Heart right ventricle (tissue), 16 donors: Measurements from ENCODE around the gene MAPT. TPM values are rescaled to one million over a fixed set of nuclear protein-coding genes. Genes with fewer than 3 reads are reported as not detected.

ENCODE experiments used
- ATAC-seq, 8 donors: fragments of 200-7000 bp; cut with Tn5 transposase; one replicate each; pipeline ENCODE4 v1.9.1; 2020; ENCODE audit warnings: mild to moderate bottlenecking in 8 of 8, moderate library complexity in 8 of 8, moderate number of reproducible peaks in 1 of 8
- DNase-seq, 2 donors: peaks; one replicate each; pipeline ENCODE4 v3.0.0-alpha.2; 2020
- H3K27ac ChIP-seq, 10 donors: fragments of 200-600 bp; sonication (generic) in 2 of 10; one replicate each; pipeline versions ENCODE4 v1.5.0 to v1.8.0; 2020 to 2022; ENCODE audit warnings: mild to moderate bottlenecking in 3 of 10
- H3K27me3 ChIP-seq, 7 donors: fragments of 200-600 bp; one replicate each; pipeline ENCODE4 v1.8.0; 2021 to 2022; ENCODE audit warnings: mild to moderate bottlenecking in 2 of 7
- H3K36me3 ChIP-seq, 9 donors: fragments of 200-600 bp; sonication (generic) in 1 of 9; one replicate each; pipeline versions ENCODE4 v1.5.0 to v1.8.0; 2020 to 2022; ENCODE audit warnings: mild to moderate bottlenecking in 2 of 9
- H3K4me1 ChIP-seq, 9 donors: fragments of 200-600 bp; sonication (generic) in 1 of 9; one replicate each; pipeline versions ENCODE4 v1.5.0 to v1.8.0; 2020 to 2022; ENCODE audit warnings: mild to moderate bottlenecking in 4 of 9
- H3K4me3 ChIP-seq, 10 donors: fragments of 200-600 bp; sonication (generic) in 2 of 10; one replicate each; pipeline versions ENCODE4 v1.5.0 to v1.8.0; 2020 to 2022; ENCODE audit warnings: mild to moderate bottlenecking in 7 of 10, moderate library complexity in 2 of 10
- H3K9me3 ChIP-seq, 11 donors: fragments of 200-600 bp in 10 of 11; sonication (generic) in 2 of 11; one replicate each; pipeline versions ENCODE4 v1.5.0 to v1.8.0; 2013 to 2022; ENCODE audit warnings: mild to moderate bottlenecking in 2 of 11, control low read depth in 1 of 11, moderate library complexity in 1 of 11
- WGBS, 2 donors: extraction: QIAGEN DNeasy Blood & Tissue Kit; methylation state at CpG; one replicate each; pipeline ENCODE4 v1.1.7; 2013; ENCODE audit warnings: inconsistent platforms in 1 of 2; 5-methylcytosine and 5-hydroxymethylcytosine counted together
- intact Hi-C, 10 donors: fragments of 100-400 bp; cut with DNase I; formaldehyde crosslinking; loops; one replicate each; pipeline versions ENCODE4 v1.11.1 to v1.14.2; 2022
- polyA plus RNA-seq, 2 donors: library from polyadenylated mRNA; stranded (reverse); fragments of 200-250 nt; gene quantifications; one replicate each; pipeline ENCODE4 v1.2.3, GENCODE V29; 2013
- total RNA-seq, 10 donors: library from RNA; stranded (reverse); fragmentation: NEBNext Ultra II Directional in 3 of 10; extraction: Animal tissue kit (Norgen Biotek cat#: 25700) in 3 of 10; gene quantifications; one replicate each; pipeline versions ENCODE4 v1.2.1 to v1.2.4, GENCODE V29; 2021 to 2023
- TF ChIP-seq, protein P1 (sequence below), 9 donors: fragments of 200-600 bp; sonication (generic) in 2 of 9; IDR thresholded peaks; one replicate each; pipeline versions ENCODE4 v1.5.0 to v1.8.0; 2021 to 2022; ENCODE audit warnings: antibody characterized with exemption in 9 of 9, mild to moderate bottlenecking in 5 of 9, moderate library complexity in 1 of 9
- donor health status: Arrhythmogenic right ventricular cardiomyopathy.
- donor health status: ischemic (EF 13 %, LVEDD 7.1; RV severe dilation, severe dysfunction).
- donor health status: healthy with polysubstance abuse.
- donor health status: DM: no; HTN: yes; CAD: no.
- donor health status: DM: no; HTN: no; CAD: no.
- donor health status: ischemic (EF 25% LVEDD 6.9; RV normal size, moderate dysfunction).
- donor health status: ischemic (EF 25% LVEDD 5.7; RV mildly dilated, moderate dysfunction).
- donor health status: healthy.
- donor health status: DM: yes; HTN: yes; CAD: no.
- donor health status: Ischemic cardiomyopathy.
- donor health status: ischemic (EF 35%, LVEDD 5.7; RV mildly dilated, moderate dysfunction).
- donor health status: nonischemic (EF 11% LVEDD 7.7; RV severe dilation, severe dysfunction).
- donor health status: DM: yes; HTN: yes; CAD: no.
- donor health status: PGD.
- donor health status: ischemic (EF 29% LVEDD 5.4; RV normal size, mild dysfunction).
- donor health status: nonischemic (EF 23%, LVEDD 6.1; RV moderate dilation, normal function).

The MAPT gene
- total and polyA plus RNA-seq, 12 donors, result 0.90 to 63.3 (median 32.5) TPM

DNA sequence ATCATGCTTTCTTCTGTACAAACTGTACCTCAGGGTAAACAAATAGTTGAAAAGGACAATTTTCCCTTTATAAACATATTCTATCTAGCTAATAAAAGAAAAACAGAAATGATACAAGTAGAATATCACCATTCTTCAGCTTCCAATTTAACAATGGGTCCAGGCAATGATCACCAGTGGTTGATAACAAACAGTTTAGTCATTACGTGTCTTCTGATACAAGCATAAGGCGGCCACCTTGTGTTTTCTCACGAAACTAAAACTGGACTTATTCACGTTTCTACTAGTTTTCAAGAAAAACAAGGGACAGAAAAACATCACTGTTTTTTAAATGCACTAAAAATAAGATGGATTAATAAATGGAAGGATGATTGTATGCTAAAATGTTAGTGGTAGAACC lies 163.0 kb downstream of the MAPT start:
- Histone ChIP-seq H3K27ac (no peak overlapping the region), H3K9me3 (no peaks in the 10 kb centered on the region), H3K36me3 (peaks cover 0 to 73% (median 0%) of the 10 kb centered on the region in 9 donors), H3K4me1 (peaks cover 0 to 28% (median 7%) of the 10 kb centered on the region in 9 donors), H3K27me3 (no peaks in the 10 kb centered on the region), H3K4me3 (no peak overlapping the region)
- TF ChIP-seq, protein P1, sequence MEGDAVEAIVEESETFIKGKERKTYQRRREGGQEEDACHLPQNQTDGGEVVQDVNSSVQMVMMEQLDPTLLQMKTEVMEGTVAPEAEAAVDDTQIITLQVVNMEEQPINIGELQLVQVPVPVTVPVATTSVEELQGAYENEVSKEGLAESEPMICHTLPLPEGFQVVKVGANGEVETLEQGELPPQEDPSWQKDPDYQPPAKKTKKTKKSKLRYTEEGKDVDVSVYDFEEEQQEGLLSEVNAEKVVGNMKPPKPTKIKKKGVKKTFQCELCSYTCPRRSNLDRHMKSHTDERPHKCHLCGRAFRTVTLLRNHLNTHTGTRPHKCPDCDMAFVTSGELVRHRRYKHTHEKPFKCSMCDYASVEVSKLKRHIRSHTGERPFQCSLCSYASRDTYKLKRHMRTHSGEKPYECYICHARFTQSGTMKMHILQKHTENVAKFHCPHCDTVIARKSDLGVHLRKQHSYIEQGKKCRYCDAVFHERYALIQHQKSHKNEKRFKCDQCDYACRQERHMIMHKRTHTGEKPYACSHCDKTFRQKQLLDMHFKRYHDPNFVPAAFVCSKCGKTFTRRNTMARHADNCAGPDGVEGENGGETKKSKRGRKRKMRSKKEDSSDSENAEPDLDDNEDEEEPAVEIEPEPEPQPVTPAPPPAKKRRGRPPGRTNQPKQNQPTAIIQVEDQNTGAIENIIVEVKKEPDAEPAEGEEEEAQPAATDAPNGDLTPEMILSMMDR (IDR thresholded peaks at IDR 0.05), result no peak
- ATAC-seq (no peak), DNase-seq (no peak)
- WGBS, 2 donors, result 93 to 94% methylated on average over 4 of the region's 4 CpGs
- intact Hi-C loops, result no loop called here

DNA sequence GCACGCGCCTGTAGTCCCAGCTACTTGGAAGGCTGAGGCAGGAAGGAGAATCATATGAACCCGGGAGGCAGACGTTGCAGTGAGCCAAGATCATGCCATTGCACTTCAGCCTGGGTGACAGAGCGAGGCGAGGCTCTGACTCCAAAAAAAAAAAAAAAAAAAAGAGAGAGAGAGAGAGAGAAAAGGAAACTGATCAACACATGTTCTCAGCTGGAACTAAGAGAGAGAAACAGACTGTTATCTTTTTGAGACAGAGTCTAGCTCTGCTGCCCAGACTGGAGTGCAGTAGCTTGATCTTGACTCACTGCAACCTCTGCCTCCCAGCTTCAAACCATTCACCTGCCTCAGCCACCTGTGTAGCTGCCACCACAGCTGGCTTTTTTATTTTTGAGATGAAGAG lies 165.1 kb downstream of the MAPT start:
- TF ChIP-seq, protein P1 (IDR thresholded peaks at IDR 0.05), result no peak
- H3K4me1 ChIP-seq, result peaks cover 0 to 32% (median 12%) of the 10 kb centered on the region in 9 donors

DNA sequence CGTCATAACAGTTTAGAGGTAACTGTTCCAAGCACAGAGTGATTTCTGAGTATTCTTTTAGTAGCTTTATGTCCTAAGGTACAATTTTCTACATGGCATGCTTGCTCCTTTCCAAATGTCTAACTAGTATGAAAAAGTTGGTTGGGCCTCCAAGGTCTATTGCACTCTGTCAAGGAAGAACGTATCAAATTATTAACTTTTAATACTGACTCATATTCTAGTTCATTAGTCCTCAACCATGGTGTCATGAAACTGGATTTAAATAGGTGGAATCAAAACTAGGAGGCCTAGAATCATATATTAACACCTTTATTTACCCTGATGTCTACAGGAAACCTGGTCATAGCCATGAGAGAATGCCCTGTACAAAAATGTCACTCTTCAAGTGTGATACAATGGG lies 166.1 kb downstream of the MAPT start:
- Histone ChIP-seq H3K27ac (peak overlapping the region in 1 of 10 donors; percentile 11), H3K36me3 (peaks cover 0 to 83% (median 6%) of the 10 kb centered on the region in 9 donors), H3K9me3 (no peaks in the 10 kb centered on the region), H3K4me3 (no peak overlapping the region), H3K4me1 (peaks cover 0 to 32% (median 12%) of the 10 kb centered on the region in 9 donors), H3K27me3 (no peaks in the 10 kb centered on the region)
- ATAC-seq, result no peak
- TF ChIP-seq, protein P1 (IDR thresholded peaks at IDR 0.05), result no peak
- DNase-seq, result no peak
- intact Hi-C loops, result loop anchor here in 1 of 10 donors (10.0 kb wide), 1 partner anchor 54 kb away; no protein-coding TSS in a partner anchor
- WGBS, 2 donors, result 90 to 91% methylated on average over 2 of the region's 2 CpGs

More for the DNA sequence above, 165.1 kb downstream of the MAPT start:
- Histone ChIP-seq H3K4me3 (no peak overlapping the region), H3K27me3 (no peaks in the 10 kb centered on the region), H3K9me3 (no peaks in the 10 kb centered on the region), H3K36me3 (peaks cover 0 to 75% (median 0%) of the 10 kb centered on the region in 9 donors), H3K27ac (no peak overlapping the region)
- DNase-seq, result no peak
- WGBS, 2 donors, result 50 to 66% methylated on average over 6 of the region's 6 CpGs
- ATAC-seq, result peak in 6 of 8 donors; percentile 14 to 53 (median 40)
- intact Hi-C loops, result no loop called here

DNA sequence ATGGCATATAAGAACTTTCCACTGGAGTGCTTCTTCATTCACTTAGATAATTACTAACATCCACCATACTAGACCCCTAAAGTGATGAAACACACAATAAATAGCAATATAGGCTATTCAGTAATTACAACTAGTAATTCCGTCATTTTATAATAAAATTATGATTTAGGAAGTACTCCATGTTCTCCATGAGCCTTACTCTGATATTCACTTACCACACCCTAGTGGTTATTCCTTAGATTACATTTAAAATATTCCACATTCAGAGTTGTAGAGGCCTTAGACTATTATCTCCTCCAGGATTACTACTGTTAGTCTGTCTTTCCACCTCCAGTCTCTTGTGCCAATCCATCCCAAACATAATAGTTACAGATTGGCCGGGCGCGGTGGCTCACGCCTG lies 167.1 kb downstream of the MAPT start:
- intact Hi-C loops, result loop anchor here in 1 of 10 donors (10.0 kb wide), 1 partner anchor 53 kb away; no protein-coding TSS in a partner anchor
- H3K9me3 ChIP-seq, result no peaks in the 10 kb centered on the region
- TF ChIP-seq, protein P1 (IDR thresholded peaks at IDR 0.05), result peak in 7 of 9 donors; percentile 8 to 49 (median 38)
- no peak overlapping the region for H3K27ac ChIP-seq
- no peak for ATAC-seq
- WGBS, 2 donors, result 98 to 99% methylated on average over 5 of the region's 5 CpGs
- no peaks in the 10 kb centered on the region for H3K27me3 ChIP-seq
- H3K4me3 ChIP-seq, result no peak overlapping the region
- peaks cover 0 to 92% (median 15%) of the 10 kb centered on the region in 9 donors for H3K36me3 ChIP-seq
- no peak for DNase-seq
- H3K4me1 ChIP-seq, result peaks cover 0 to 32% (median 12%) of the 10 kb centered on the region in 9 donors
